ENCODE measurements around the gene GPC1. TPM values are rescaled to one million over a fixed set of nuclear protein-coding genes. Genes with fewer than 3 reads are reported as not detected.

GPC1 gene
- total and polyA plus RNA-seq, 10 of the 15 experiments (the other 5 are each of a cell fraction or from before 2014, with no cell fraction given) = 0.06 to 0.77 (median 0.23) TPM; not detected in 3

- TF ChIP-seq, protein P1, sequence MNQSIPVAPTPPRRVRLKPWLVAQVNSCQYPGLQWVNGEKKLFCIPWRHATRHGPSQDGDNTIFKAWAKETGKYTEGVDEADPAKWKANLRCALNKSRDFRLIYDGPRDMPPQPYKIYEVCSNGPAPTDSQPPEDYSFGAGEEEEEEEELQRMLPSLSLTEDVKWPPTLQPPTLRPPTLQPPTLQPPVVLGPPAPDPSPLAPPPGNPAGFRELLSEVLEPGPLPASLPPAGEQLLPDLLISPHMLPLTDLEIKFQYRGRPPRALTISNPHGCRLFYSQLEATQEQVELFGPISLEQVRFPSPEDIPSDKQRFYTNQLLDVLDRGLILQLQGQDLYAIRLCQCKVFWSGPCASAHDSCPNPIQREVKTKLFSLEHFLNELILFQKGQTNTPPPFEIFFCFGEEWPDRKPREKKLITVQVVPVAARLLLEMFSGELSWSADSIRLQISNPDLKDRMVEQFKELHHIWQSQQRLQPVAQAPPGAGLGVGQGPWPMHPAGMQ (IDR thresholded peaks at IDR 0.05; ENCODE audit: borderline replicate concordance) = no peak
- TF ChIP-seq LARP7 (IDR thresholded peaks at IDR 0.05) (no peak), FOXK2 (IDR thresholded peaks at IDR 0.05) (no peak), USF1 (IDR thresholded peaks at IDR 0.05; ENCODE audit: borderline replicate concordance, extremely low read length, insufficient read depth, low read depth, low read length) (no peak), POLR2A (IDR thresholded peaks at IDR 0.05; ENCODE audit: low read depth, low read length) (no peak), ZNF622 (IDR thresholded peaks at IDR 0.05) (no peak), HCFC1 (IDR thresholded peaks at IDR 0.05; ENCODE audit: low read length) (no peak), CHD4 (IDR thresholded peaks at IDR 0.05) (no peak), SUZ12 (IDR thresholded peaks at IDR 0.05; ENCODE audit: unreplicated experiment) (no peak), ATF7 (IDR thresholded peaks at IDR 0.05; ENCODE audit: low read depth) (no peak), ELK1 (IDR thresholded peaks at IDR 0.05; ENCODE audit: low read depth, low read length) (no peak)
These were observed 18.6 kb upstream of the GPC1 start (continued) for GRCh38 chr2:240416821-240417220.

DNA sequence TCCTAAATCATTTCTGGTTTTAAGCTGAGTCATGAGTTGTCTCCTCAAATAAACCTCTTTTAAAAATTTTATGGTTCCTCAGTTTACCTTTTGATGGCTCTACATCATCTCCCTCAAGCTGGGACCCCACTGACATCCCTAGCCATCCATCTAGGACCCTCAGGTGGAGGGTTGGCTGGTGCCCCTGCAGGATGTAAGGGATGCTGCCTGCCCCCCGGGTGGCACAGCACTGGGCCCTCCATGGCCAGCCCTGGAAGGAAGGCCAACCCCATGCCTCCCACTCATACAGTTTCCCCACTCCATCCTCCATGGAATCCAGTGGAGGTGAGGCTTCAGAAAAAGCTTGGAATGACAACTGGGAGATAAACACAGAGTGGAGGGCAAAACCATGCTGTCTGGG lies 17.2 kb upstream of the GPC1 start:
- H4K20me1 ChIP-seq (ENCODE audit: control insufficient read depth, insufficient read depth) = no peaks in the 10 kb centered on the region
- H3K4me2 ChIP-seq (ENCODE audit: control insufficient read depth, insufficient read depth) = no peak overlapping the region
- RAD21 ChIA-PET (ENCODE audit: unreplicated experiment) = no interaction called here
- intact Hi-C loops (cut with micrococcal nuclease; ENCODE audit: unreplicated experiment) (no loop called here), in situ Hi-C loops (cut with MboI) (no loop called here)
- TF ChIP-seq, protein P2, sequence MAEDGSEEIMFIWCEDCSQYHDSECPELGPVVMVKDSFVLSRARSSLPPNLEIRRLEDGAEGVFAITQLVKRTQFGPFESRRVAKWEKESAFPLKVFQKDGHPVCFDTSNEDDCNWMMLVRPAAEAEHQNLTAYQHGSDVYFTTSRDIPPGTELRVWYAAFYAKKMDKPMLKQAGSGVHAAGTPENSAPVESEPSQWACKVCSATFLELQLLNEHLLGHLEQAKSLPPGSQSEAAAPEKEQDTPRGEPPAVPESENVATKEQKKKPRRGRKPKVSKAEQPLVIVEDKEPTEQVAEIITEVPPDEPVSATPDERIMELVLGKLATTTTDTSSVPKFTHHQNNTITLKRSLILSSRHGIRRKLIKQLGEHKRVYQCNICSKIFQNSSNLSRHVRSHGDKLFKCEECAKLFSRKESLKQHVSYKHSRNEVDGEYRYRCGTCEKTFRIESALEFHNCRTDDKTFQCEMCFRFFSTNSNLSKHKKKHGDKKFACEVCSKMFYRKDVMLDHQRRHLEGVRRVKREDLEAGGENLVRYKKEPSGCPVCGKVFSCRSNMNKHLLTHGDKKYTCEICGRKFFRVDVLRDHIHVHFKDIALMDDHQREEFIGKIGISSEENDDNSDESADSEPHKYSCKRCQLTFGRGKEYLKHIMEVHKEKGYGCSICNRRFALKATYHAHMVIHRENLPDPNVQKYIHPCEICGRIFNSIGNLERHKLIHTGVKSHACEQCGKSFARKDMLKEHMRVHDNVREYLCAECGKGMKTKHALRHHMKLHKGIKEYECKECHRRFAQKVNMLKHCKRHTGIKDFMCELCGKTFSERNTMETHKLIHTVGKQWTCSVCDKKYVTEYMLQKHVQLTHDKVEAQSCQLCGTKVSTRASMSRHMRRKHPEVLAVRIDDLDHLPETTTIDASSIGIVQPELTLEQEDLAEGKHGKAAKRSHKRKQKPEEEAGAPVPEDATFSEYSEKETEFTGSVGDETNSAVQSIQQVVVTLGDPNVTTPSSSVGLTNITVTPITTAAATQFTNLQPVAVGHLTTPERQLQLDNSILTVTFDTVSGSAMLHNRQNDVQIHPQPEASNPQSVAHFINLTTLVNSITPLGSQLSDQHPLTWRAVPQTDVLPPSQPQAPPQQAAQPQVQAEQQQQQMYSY (CRISPR knock-in tag; IDR thresholded peaks at IDR 0.05) = no peak
- 38% methylated on average over 1 of the region's 1 CpG for WGBS (ENCODE audit: insufficient coverage, insufficient replicate concordance, low lambda C conversion rate, missing lambda C conversion rate)
- H3K79me2 ChIP-seq (ENCODE audit: control insufficient read depth, insufficient read depth, low read length) = no peaks in the 10 kb centered on the region
- H3K4me3 ChIP-seq = no peak overlapping the region
- POLR2A ChIA-PET = no interaction called here
- H3K36me3 ChIP-seq (ENCODE audit: control insufficient read depth in 2 of 2, insufficient read depth in 2 of 2, low read length in 1 of 2) = no peaks in the 10 kb centered on the region
- no peaks in the 10 kb centered on the region for H3K27me3 ChIP-seq (replicated peaks in 1 of 2; ENCODE audit: control insufficient read depth in 2 of 2, insufficient read depth in 2 of 2, low read length in 1 of 2)
- CTCF ChIA-PET = no interaction called here
- FAIRE-seq (no peak), DNase-seq (ENCODE audit: low read depth, low spot score) (no peak), ATAC-seq (no peak)
- H3K9ac ChIP-seq (ENCODE audit: control insufficient read depth, insufficient read depth, low read length) = no peak overlapping the region
- H3K4me1 ChIP-seq (ENCODE audit: control insufficient read depth, insufficient read depth, low read length) = no peaks in the 10 kb centered on the region
- BruUV-seq (replicated peaks) = no TSS peak
- H3K27ac ChIP-seq (ENCODE audit: control insufficient read depth, insufficient read depth) = no peak overlapping the region
- H3K9me3 ChIP-seq (replicated peaks; ENCODE audit: control insufficient read depth, insufficient read depth, low read length) = peaks cover 4% of the 10 kb centered on the region; the same call in 1 of the 3 replicates
- SMC1A ChIA-PET (ENCODE audit: uncharacterized antibody, unreplicated experiment) = no interaction called here
- no peak overlapping the region for H2AFZ ChIP-seq (ENCODE audit: control insufficient read depth, low read depth, low read length)
